Measurements from ENCODE around the gene TMEM33.

TMEM33 gene

GRCh38 chr4:41969671-41970070, 34.4 kb downstream of the TMEM33 start:
- H3K4me1 Mint-ChIP-seq (ENCODE audit: low read depth): no peaks in the 10 kb centered on the region

GRCh38 chr4:41975341-41975740, 40.1 kb downstream of the TMEM33 start:
- Mint-ChIP-seq H3K4me3 (no peak overlapping the region), H3K27me3 (peaks cover 13% of the 10 kb centered on the region), H3K4me1 (ENCODE audit: low read depth) (no peaks in the 10 kb centered on the region), H3K36me3 (peaks cover 6% of the 10 kb centered on the region), H3K9me3 (ENCODE audit: low read depth) (no peaks in the 10 kb centered on the region), H3K27ac (no peak overlapping the region)

More at GRCh38 chr4:41969671-41970070, 34.4 kb downstream of the TMEM33 start:
- Mint-ChIP-seq H3K9me3 (ENCODE audit: low read depth) (peaks cover 3% of the 10 kb centered on the region), H3K27me3 (peaks cover 7% of the 10 kb centered on the region), H3K4me3 (no peak overlapping the region), H3K27ac (no peak overlapping the region), H3K36me3 (peaks cover 7% of the 10 kb centered on the region)

DNA sequence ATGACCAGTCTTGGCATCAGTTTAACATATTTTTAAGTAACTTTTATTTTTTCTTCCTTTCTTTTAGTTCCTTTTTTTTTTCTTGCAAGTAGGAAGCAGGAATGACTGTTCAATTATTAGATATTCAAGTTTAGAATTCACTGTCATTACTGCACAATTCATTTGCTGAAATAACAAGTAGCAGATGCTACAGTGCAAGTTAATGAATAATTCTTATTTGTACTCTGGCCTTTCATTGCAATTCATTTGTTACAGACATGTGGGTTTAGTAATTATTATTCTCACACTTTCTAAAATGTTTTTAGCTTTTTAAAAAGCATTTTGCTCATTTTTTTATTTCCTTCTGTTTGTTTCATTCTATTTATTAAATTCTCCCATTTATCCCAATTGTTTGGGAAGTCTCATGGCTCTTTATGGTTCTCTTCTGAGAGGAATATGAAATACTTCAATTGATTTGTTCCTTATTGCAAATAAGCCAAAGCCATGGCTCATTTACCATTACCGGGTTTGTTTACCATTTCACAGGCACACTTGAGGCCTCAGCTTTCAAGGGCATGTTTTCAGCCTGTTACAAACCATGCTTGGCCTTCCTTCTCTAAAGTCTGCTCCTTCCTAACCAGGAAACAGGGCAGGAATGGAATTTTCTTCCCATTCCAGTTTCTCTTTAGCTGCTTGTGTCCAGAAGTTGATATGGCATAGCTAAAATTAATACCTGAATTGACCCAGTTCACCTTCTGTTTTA, 41.7 kb downstream of the TMEM33 start:
- no peaks in the 10 kb centered on the region for H3K9me3 Mint-ChIP-seq (ENCODE audit: low read depth)
- H3K27me3 Mint-ChIP-seq: peaks cover 12% of the 10 kb centered on the region
- H3K27ac Mint-ChIP-seq: no peak overlapping the region
- no peaks in the 10 kb centered on the region for H3K4me1 Mint-ChIP-seq (ENCODE audit: low read depth)
- H3K4me3 Mint-ChIP-seq: no peak overlapping the region
- peaks cover 6% of the 10 kb centered on the region for H3K36me3 Mint-ChIP-seq

DNA sequence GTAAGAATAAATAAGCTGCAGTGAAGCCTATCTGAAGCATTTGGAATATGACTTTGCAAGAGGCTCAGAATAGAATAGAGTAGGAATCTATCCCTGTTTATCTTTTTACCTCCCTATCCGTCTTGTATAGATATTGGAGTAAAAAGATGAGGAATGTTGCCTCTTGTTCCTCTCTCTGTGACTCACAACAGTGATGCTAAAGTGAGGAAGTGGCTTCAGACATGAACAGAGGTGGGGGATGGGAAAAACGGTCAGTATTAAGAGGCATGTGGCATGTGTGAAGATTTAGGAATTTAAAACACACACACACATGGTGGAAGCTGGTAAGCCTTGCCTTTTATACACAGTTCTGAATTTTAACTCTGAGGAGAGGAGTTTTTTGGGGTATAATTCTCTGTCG, 42.5 kb downstream of the TMEM33 start:
- H3K4me3 Mint-ChIP-seq: no peak overlapping the region
- H3K27ac Mint-ChIP-seq: no peak overlapping the region
- H3K4me1 Mint-ChIP-seq (ENCODE audit: low read depth): no peaks in the 10 kb centered on the region
- H3K9me3 Mint-ChIP-seq (ENCODE audit: low read depth): no peaks in the 10 kb centered on the region
- H3K36me3 Mint-ChIP-seq: peaks cover 4% of the 10 kb centered on the region
- H3K27me3 Mint-ChIP-seq: peaks cover 12% of the 10 kb centered on the region

- Mint-ChIP-seq H3K4me1 (ENCODE audit: low read depth) (no peaks in the 10 kb centered on the region), H3K9me3 (ENCODE audit: low read depth) (no peaks in the 10 kb centered on the region), H3K27me3 (peaks cover 6% of the 10 kb centered on the region), H3K4me3 (no peak within 1 kb of the TSS), H3K27ac (no peak within 1 kb of the TSS), H3K36me3 (peaks cover 4% of the 10 kb centered on the region)
Observed at GRCh38 chr4:41981456-41981855, 46.2 kb downstream of the TMEM33 start, which contains the start of gene DCAF4L1. Gene DCAF4L1, plus strand, starts transcription at chr4:41981756. Its CDS starts 37 bp downstream, at chr4:41981793.

- H3K9me3 Mint-ChIP-seq (ENCODE audit: low read depth): no peaks in the 10 kb centered on the region
- H3K27ac Mint-ChIP-seq: no peak overlapping the region
- no peak overlapping the region for H3K4me3 Mint-ChIP-seq
- H3K36me3 Mint-ChIP-seq: peaks cover 4% of the 10 kb centered on the region
- H3K4me1 Mint-ChIP-seq (ENCODE audit: low read depth): no peaks in the 10 kb centered on the region
- peaks cover 1% of the 10 kb centered on the region for H3K27me3 Mint-ChIP-seq
Observed at GRCh38 chr4:41982716-41983115, 47.5 kb downstream of the TMEM33 start.

- Mint-ChIP-seq H3K27me3 (no peaks in the 10 kb centered on the region), H3K4me1 (ENCODE audit: low read depth) (peaks cover 11% of the 10 kb centered on the region), H3K4me3 (no peak overlapping the region), H3K36me3 (peaks cover 2% of the 10 kb centered on the region), H3K27ac (no peak overlapping the region), H3K9me3 (ENCODE audit: low read depth) (no peaks in the 10 kb centered on the region)
Observed at GRCh38 chr4:41985151-41985550, 49.9 kb downstream of the TMEM33 start.

DNA sequence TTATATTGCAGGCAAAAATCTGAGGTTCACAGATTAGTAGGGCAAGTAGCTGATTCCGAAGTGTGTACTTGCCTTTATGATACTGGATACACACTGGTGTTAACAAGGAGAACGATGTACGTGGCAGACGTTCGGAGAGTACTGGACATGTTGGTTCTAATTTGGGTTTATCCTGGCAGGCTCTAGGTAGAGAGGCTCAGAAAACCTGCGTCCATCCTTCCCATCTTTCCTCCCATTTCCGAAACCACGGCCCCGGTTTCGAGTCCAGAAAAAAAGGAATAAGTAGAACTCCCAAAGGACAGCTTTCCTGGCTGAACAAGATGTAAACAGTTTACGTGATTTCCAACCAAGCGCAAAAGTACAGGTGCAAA, 54.8 kb downstream of the TMEM33 start:
- Mint-ChIP-seq H3K4me3 (peak overlapping the region; percentile 98), H3K27me3 (no peaks in the 10 kb centered on the region), H3K4me1 (ENCODE audit: low read depth) (peaks cover 37% of the 10 kb centered on the region), H3K36me3 (no peaks in the 10 kb centered on the region), H3K9me3 (ENCODE audit: low read depth) (no peaks in the 10 kb centered on the region), H3K27ac (peak overlapping the region; percentile 93)

- Mint-ChIP-seq H3K4me3 (peak within 1 kb of the TSS; percentile 98), H3K27ac (peak within 1 kb of the TSS; percentile 93), H3K9me3 (ENCODE audit: low read depth) (no peaks in the 10 kb centered on the region), H3K36me3 (no peaks in the 10 kb centered on the region), H3K27me3 (no peaks in the 10 kb centered on the region), H3K4me1 (ENCODE audit: low read depth) (peaks cover 38% of the 10 kb centered on the region)
Observed at GRCh38 chr4:41990365-41991111, 55.3 kb downstream of the TMEM33 start, which contains the start of gene SLC30A9. Gene SLC30A9, plus strand, starts transcription at chr4:41990530. Its CDS starts 122 bp downstream, at chr4:41990652.

- Mint-ChIP-seq H3K4me3 (peak overlapping the region; percentile 98), H3K27me3 (no peaks in the 10 kb centered on the region), H3K9me3 (ENCODE audit: low read depth) (no peaks in the 10 kb centered on the region), H3K27ac (peak overlapping the region; percentile 58), H3K4me1 (ENCODE audit: low read depth) (peaks cover 40% of the 10 kb centered on the region), H3K36me3 (no peaks in the 10 kb centered on the region)
Observed at GRCh38 chr4:41991916-41992767, 56.9 kb downstream of the TMEM33 start.

DNA sequence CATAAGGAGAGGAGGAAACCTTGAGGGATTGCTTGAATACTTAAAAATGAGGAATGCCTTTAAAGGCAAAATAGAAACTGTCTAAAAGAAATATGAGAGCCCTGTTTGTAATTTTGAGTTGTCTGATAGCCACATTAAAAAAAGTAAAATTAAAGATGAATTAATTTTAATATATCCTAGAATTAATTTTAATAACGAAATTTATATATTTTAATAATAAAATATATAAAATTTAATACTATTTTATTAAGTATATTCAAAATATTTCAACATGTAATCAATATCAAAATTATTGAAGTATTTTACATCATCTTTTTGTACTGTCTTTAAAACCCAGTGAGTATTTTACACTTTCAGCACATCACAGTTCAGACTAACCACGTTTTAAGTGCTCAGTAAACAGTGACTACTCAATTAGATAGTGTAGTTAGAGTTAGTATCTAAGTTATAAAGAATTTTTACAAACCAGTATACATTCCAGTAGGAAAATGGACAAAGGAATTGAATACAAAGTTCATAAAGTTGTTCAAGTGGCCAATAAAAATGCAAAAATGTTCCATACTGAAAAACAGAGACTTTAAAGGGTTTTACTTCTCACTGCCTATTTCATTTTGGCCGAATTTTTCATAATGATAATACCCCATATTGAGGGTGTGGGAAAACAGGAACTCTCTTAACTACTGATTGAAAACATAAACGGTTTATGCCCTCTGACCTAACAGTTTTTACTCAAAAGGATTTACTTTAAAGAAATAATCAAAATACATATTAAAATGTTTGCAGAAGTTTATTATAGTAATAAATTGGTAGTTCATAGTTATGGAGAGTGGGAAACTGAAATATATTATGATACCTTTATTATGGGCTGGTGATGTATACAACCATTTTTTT, 58.0 kb downstream of the TMEM33 start:
- H3K36me3 Mint-ChIP-seq: no peaks in the 10 kb centered on the region
- H3K4me1 Mint-ChIP-seq (ENCODE audit: low read depth): peaks cover 44% of the 10 kb centered on the region
- H3K4me3 Mint-ChIP-seq: no peak overlapping the region
- H3K27me3 Mint-ChIP-seq: no peaks in the 10 kb centered on the region
- no peak overlapping the region for H3K27ac Mint-ChIP-seq
- no peaks in the 10 kb centered on the region for H3K9me3 Mint-ChIP-seq (ENCODE audit: low read depth)

DNA sequence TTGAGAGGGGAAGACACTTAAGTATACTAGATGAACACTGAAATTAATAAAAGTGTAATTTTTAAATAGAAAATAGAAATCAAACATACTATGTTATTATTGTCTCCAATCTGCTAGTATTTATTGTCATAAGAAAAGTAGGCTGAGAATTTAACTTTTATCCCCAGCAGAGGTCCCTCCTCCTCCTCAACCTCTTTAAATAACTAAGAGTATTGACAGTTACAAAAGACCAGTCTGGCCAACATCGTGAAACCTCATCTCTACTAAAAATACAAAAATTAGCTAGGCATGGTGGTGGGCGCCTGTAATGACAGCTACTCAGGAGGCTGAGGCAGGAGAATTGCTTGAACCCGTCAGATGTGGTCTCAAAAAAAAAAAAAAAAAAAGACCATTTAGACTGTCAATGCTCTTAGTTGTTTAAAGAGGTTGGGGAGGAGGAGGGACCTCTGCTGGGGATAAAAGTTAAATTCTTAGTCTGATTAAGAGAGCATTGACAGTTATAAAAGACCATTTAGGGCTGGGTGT, 59.3 kb downstream of the TMEM33 start:
- Mint-ChIP-seq H3K36me3 (no peaks in the 10 kb centered on the region), H3K9me3 (ENCODE audit: low read depth) (no peaks in the 10 kb centered on the region), H3K4me3 (no peak overlapping the region), H3K4me1 (ENCODE audit: low read depth) (peaks cover 43% of the 10 kb centered on the region), H3K27me3 (no peaks in the 10 kb centered on the region), H3K27ac (no peak overlapping the region)

- peaks cover 35% of the 10 kb centered on the region for H3K4me1 Mint-ChIP-seq (ENCODE audit: low read depth)
- no peaks in the 10 kb centered on the region for H3K9me3 Mint-ChIP-seq (ENCODE audit: low read depth)
- no peak overlapping the region for H3K4me3 Mint-ChIP-seq
- H3K27ac Mint-ChIP-seq: no peak overlapping the region
- peaks cover 8% of the 10 kb centered on the region for H3K36me3 Mint-ChIP-seq
- no peaks in the 10 kb centered on the region for H3K27me3 Mint-ChIP-seq
Observed at GRCh38 chr4:41998019-41998418, 62.8 kb downstream of the TMEM33 start.

DNA sequence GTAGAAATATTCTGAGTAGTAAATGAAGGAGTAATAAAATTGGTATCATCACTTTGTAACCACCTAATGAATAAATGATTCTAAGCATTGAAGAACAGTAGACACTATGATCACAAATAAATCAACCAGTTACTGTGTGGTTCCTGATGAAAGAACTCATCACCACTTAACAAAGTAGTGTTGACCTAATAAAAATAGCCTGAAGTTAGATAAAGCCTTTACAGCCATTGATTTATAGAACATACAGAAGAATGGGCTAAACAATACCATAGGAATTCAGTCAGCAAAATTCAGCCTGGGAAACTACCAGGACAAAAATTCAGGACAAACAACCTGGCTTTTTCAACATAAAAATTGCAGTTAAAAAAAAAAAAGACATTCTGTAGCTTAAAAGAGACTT, 64.1 kb downstream of the TMEM33 start:
- peaks cover 19% of the 10 kb centered on the region for H3K36me3 Mint-ChIP-seq
- no peaks in the 10 kb centered on the region for H3K9me3 Mint-ChIP-seq (ENCODE audit: low read depth)
- H3K4me1 Mint-ChIP-seq (ENCODE audit: low read depth): peaks cover 46% of the 10 kb centered on the region
- H3K27ac Mint-ChIP-seq: no peak overlapping the region
- no peaks in the 10 kb centered on the region for H3K27me3 Mint-ChIP-seq
- H3K4me3 Mint-ChIP-seq: no peak overlapping the region

All from activated naive CD8-positive, alpha-beta T cell (primary cell).